Astrocyte (in vitro differentiated cells and primary cell): ENCODE results near the gene MYADM.

Experiments used
- EZH2 ChIP-seq: IDR thresholded peaks from 2 replicates; pipeline ENCODE4 v1.6.1; 2012; ENCODE audit warnings: mild to moderate bottlenecking, low read length, inconsistent platforms; ENCODE audit not compliant: insufficient read depth
- TF ChIP-seq, protein P1 (sequence below): IDR thresholded peaks from 2 replicates; pipeline ENCODE4 v1.5.1; 2011; ENCODE audit warnings: low read depth, mild to moderate bottlenecking, inconsistent platforms, low read length, moderate library complexity; ENCODE audit not compliant: insufficient read depth

DNA sequence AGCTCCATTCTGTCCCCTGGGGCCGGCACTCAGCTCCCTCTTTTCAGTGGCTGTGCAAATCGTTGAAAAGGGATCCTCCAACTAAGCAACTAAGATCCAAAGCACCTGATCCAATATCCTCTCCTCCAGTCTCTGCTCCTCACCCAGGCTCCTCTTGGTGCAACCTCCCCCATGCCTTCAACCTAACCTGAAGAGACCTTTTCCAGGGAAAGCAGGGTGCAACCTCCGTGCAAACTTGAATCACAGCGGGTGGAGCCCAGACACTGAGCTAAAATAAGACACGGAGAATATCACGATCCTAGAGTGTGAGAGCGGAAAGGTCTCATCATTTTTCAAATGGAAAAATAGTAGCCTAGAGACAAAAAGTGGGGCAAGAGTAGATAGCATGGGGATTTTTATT is 49.7 kb downstream of the MYADM start:
- TF ChIP-seq, protein P1, sequence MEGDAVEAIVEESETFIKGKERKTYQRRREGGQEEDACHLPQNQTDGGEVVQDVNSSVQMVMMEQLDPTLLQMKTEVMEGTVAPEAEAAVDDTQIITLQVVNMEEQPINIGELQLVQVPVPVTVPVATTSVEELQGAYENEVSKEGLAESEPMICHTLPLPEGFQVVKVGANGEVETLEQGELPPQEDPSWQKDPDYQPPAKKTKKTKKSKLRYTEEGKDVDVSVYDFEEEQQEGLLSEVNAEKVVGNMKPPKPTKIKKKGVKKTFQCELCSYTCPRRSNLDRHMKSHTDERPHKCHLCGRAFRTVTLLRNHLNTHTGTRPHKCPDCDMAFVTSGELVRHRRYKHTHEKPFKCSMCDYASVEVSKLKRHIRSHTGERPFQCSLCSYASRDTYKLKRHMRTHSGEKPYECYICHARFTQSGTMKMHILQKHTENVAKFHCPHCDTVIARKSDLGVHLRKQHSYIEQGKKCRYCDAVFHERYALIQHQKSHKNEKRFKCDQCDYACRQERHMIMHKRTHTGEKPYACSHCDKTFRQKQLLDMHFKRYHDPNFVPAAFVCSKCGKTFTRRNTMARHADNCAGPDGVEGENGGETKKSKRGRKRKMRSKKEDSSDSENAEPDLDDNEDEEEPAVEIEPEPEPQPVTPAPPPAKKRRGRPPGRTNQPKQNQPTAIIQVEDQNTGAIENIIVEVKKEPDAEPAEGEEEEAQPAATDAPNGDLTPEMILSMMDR, result no peak
- TF ChIP-seq EZH2, result no peak
